GM23338 (cell line): ENCODE results near the gene TNS1. TPM values are rescaled to one million over a fixed set of nuclear protein-coding genes. Genes with fewer than 3 reads are reported as not detected.

Experiments used
- ATAC-seq: fragments of 200-7000 bp; cut with Tn5 transposase; 3 replicates; pipeline ENCODE4 v1.9.1; 2020
- DNase-seq: peaks from one replicate; pipeline ENCODE4 v3.0.0-alpha.2; 2015; ENCODE audit warnings: low spot score
- H2AFZ ChIP-seq: fragments of 200-600 bp; sonication (generic); 2 replicates; pipeline ENCODE4 v1.8.0; 2016; ENCODE audit warnings: antibody characterized with exemption, mild to moderate bottlenecking, moderate library complexity
- H3F3A ChIP-seq: fragments of 200-600 bp; sonication (generic); replicated peaks from 2 replicates; pipeline ENCODE4 v1.8.0; 2017; ENCODE audit warnings: antibody characterized with exemption, mixed run types, low read depth
- H3K27ac ChIP-seq: fragments of 200-600 bp; sonication (generic); 2 replicates; pipeline ENCODE4 v1.6.1; 2016; ENCODE audit warnings: low read depth
- H3K27me3 ChIP-seq: fragments of 200-600 bp; sonication (generic); 2 replicates; pipeline ENCODE4 v1.8.0; 2016; ENCODE audit warnings: mild to moderate bottlenecking, mixed run types, moderate library complexity; ENCODE audit not compliant: insufficient read depth
- H3K36me3 ChIP-seq: fragments of 200-600 bp; sonication (generic); 2 replicates; pipeline ENCODE4 v1.8.0; 2016; ENCODE audit warnings: mild to moderate bottlenecking; ENCODE audit not compliant: insufficient read depth
- H3K4me1 ChIP-seq: fragments of 200-600 bp; sonication (generic); 2 replicates; pipeline ENCODE4 v1.8.0; 2016; ENCODE audit warnings: mild to moderate bottlenecking, moderate library complexity; ENCODE audit not compliant: insufficient read depth
- H3K4me2 ChIP-seq: fragments of 200-600 bp; sonication (generic); 2 replicates; pipeline ENCODE4 v1.7.1; 2017; ENCODE audit warnings: mixed run types
- H3K4me3 ChIP-seq: fragments of 200-600 bp; sonication (generic); 2 replicates; pipeline ENCODE4 v1.6.1; 2016; ENCODE audit warnings: mixed run types
- H3K79me2 ChIP-seq: fragments of 200-600 bp; sonication (generic); replicated peaks from 2 replicates; pipeline ENCODE4 v1.8.0; 2017; ENCODE audit warnings: mild to moderate bottlenecking; ENCODE audit not compliant: insufficient read depth
- H3K9me2 ChIP-seq: fragments of 200-600 bp; sonication (generic); 2 replicates; pipeline ENCODE4 v1.8.0; 2017; ENCODE audit not compliant: insufficient read depth
- H4K20me1 ChIP-seq: fragments of 200-600 bp; sonication (generic); replicated peaks from 2 replicates; pipeline ENCODE4 v1.8.0; 2017; ENCODE audit warnings: mild to moderate bottlenecking; ENCODE audit not compliant: insufficient read depth
- H3K27ac Mint-ChIP-seq: 2 replicates; pipeline ENCODE4 v1.8.0; 2020; ENCODE audit warnings: inconsistent platforms, mild to moderate bottlenecking, moderate library complexity, mixed read lengths
- H3K27me3 Mint-ChIP-seq: 3 replicates; pipeline ENCODE4 v1.8.0; 2022; ENCODE audit warnings: low read depth, mild to moderate bottlenecking, moderate library complexity, mixed read lengths, inconsistent platforms; ENCODE audit not compliant: insufficient read depth, poor library complexity
- H3K36me3 Mint-ChIP-seq: 3 replicates; pipeline ENCODE4 v1.8.0; 2021; ENCODE audit warnings: low read depth, mild to moderate bottlenecking, inconsistent platforms, moderate library complexity, mixed read lengths
- H3K4me1 Mint-ChIP-seq: 3 replicates; pipeline ENCODE4 v1.8.0; 2020; ENCODE audit warnings: mild to moderate bottlenecking, inconsistent platforms, mixed read lengths
- H3K4me3 Mint-ChIP-seq: 3 replicates; pipeline ENCODE4 v1.8.0; 2021; ENCODE audit warnings: moderate library complexity, mild to moderate bottlenecking, inconsistent platforms, mixed read lengths
- H3K9me3 Mint-ChIP-seq: 3 replicates; pipeline ENCODE4 v1.8.0; 2020; ENCODE audit warnings: moderate library complexity, mild to moderate bottlenecking, inconsistent platforms, mixed read lengths
- CREB1 ChIP-seq: fragments of 250-450 bp; sonication (Bioruptor Pico); IDR thresholded peaks from 2 replicates; pipeline ENCODE4 v1.5.0; 2020; ENCODE audit warnings: low read depth, mild to moderate bottlenecking, moderate library complexity
- EZH2 ChIP-seq: fragments of 200-600 bp; sonication (generic); IDR thresholded peaks from one replicate; pipeline ENCODE4 v1.8.0; 2017; ENCODE audit warnings: antibody characterized with exemption, mild to moderate bottlenecking, low read depth; ENCODE audit not compliant: unreplicated experiment
- EZH2phosphoT487 ChIP-seq: fragments of 200-600 bp; sonication (generic); IDR thresholded peaks from one replicate; pipeline ENCODE4 v1.8.1; 2018; ENCODE audit warnings: antibody characterized with exemption; ENCODE audit not compliant: unreplicated experiment
- JUNB ChIP-seq: IDR thresholded peaks from one replicate; pipeline ENCODE4 v1.6.1; 2016; ENCODE audit warnings: antibody characterized with exemption; ENCODE audit not compliant: unreplicated experiment
- NANOG ChIP-seq: IDR thresholded peaks from 2 replicates; pipeline ENCODE4 v1.6.1; 2016; ENCODE audit warnings: antibody characterized with exemption, borderline replicate concordance
- POLR2AphosphoS5 ChIP-seq: IDR thresholded peaks from 2 replicates; pipeline ENCODE4 v1.6.1; 2016; ENCODE audit warnings: antibody characterized with exemption, low read depth
- STAT1 ChIP-seq: IDR thresholded peaks from one replicate; pipeline ENCODE4 v1.6.1; 2016; ENCODE audit warnings: antibody characterized with exemption; ENCODE audit not compliant: unreplicated experiment
- ZNF114 ChIP-seq: fragments of 250-450 bp; sonication (Bioruptor Pico); IDR thresholded peaks from 2 replicates; pipeline ENCODE4 v1.5.0; 2020; ENCODE audit warnings: mild to moderate bottlenecking, moderate library complexity
- ZNF331 ChIP-seq: fragments of 250-450 bp; sonication (Bioruptor Pico); IDR thresholded peaks from 2 replicates; pipeline ENCODE4 v1.5.0; 2020; ENCODE audit warnings: low read depth, mild to moderate bottlenecking, moderate library complexity
- polyA plus RNA-seq: library from polyadenylated mRNA; unstranded; fragments of >200 nt; fragmentation: Nextera tagmentation; extraction: Ambion mirVana; gene quantifications from 2 replicates; pipeline ENCODE4 v1.2.1, GENCODE V29; 2016
- total RNA-seq: library from RNA; depleted of rRNA; stranded (reverse); fragments of >200 nt; shearing (Covaris generic); gene quantifications from 2 replicates; pipeline ENCODE4 v1.2.3, GENCODE V29; 2014
- TF ChIP-seq, protein P1 (sequence below): IDR thresholded peaks from one replicate; pipeline ENCODE4 v1.6.1; 2018; ENCODE audit warnings: antibody characterized with exemption; ENCODE audit not compliant: unreplicated experiment
- TF ChIP-seq, protein P2 (sequence below), 2 experiments: fragments of 200-600 bp in 1 of 2; sonication (generic) in 1 of 2; conservative IDR thresholded peaks; 2 replicates each; pipeline versions ENCODE4 v1.5.1 to v1.6.1; 2016 to 2017; ENCODE audit warnings: antibody characterized with exemption in 2 of 2, low read depth in 2 of 2, mild to moderate bottlenecking in 2 of 2, moderate library complexity in 1 of 2
- TF ChIP-seq, protein P3 (sequence below): fragments of 250-450 bp; sonication (Bioruptor Pico); IDR thresholded peaks from 2 replicates; pipeline ENCODE4 v1.5.0; 2020; ENCODE audit warnings: mild to moderate bottlenecking, moderate library complexity
- TF ChIP-seq, protein P4 (sequence below): IDR thresholded peaks from 2 replicates; pipeline ENCODE4 v1.6.1; 2016; ENCODE audit warnings: antibody characterized with exemption

Gene TNS1
- total and polyA plus RNA-seq, 2 experiments from 2014 or later = 2.0 to 7.4 TPM

DNA sequence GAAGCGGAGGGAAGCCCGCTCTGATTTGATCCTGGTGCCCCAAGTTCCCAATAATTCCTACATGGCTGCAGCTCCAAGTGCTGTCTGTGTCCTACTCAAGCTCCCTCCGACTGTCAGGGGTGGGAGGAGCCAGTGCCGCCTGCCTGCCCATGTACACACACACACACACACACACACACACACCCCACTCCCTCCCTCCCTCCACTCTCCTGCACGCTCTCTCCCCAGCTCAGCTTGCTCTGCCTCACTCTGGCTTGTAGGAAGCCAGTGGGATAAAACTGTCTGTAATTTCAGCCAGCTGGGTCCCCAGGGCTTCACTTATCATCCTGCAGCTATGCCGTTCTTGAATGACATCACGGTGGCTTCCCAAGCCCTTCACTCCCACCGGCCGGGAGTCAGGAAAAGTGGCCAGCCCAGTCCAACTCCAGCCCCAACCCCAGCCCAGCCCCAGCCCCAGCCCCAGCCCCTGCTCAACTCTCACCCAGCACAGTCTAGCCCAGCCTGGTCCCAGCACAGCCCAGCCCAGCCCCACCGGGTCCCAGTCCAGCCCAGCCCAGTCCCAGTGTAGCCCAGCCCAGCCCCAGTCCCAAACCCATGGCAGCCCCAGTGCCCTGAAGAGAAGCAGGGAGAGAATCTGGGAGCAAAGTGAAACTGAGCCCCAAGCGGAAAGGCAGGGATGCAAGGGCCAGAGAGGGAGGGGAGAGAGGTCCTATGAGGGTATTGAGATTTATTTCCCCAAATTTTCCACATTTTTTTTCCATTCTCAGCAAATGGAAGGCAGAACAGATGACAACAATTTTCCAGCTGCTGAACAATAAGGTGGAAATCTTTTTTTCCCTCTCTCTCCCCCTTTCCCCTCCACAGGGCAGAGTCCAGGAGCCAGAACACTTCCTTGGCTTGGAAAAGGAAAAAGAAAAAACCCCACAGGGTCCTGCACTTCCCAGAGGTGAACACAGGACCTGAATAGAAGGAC lies 144.0 kb downstream of the TNS1 start:
- no peaks in the 10 kb centered on the region for H3K36me3 Mint-ChIP-seq
- ATAC-seq (peak; percentile 43), DNase-seq (no peak)
- H3K4me2 ChIP-seq = no peak overlapping the region
- H3K9me3 Mint-ChIP-seq = no peaks in the 10 kb centered on the region
- no peaks in the 10 kb centered on the region for H3K79me2 ChIP-seq
- H2AFZ ChIP-seq = no peak overlapping the region
- H3K4me3 Mint-ChIP-seq = no peak overlapping the region
- no peaks in the 10 kb centered on the region for H3K9me2 ChIP-seq
- TF ChIP-seq EZH2phosphoT487 (no peak), JUNB (no peak), CREB1 (CRISPR knock-in tag) (no peak), NANOG (no peak), ZNF331 (no peak), POLR2AphosphoS5 (no peak), EZH2 (no peak), STAT1 (no peak), ZNF114 (CRISPR knock-in tag) (no peak)
- TF ChIP-seq, protein P1, sequence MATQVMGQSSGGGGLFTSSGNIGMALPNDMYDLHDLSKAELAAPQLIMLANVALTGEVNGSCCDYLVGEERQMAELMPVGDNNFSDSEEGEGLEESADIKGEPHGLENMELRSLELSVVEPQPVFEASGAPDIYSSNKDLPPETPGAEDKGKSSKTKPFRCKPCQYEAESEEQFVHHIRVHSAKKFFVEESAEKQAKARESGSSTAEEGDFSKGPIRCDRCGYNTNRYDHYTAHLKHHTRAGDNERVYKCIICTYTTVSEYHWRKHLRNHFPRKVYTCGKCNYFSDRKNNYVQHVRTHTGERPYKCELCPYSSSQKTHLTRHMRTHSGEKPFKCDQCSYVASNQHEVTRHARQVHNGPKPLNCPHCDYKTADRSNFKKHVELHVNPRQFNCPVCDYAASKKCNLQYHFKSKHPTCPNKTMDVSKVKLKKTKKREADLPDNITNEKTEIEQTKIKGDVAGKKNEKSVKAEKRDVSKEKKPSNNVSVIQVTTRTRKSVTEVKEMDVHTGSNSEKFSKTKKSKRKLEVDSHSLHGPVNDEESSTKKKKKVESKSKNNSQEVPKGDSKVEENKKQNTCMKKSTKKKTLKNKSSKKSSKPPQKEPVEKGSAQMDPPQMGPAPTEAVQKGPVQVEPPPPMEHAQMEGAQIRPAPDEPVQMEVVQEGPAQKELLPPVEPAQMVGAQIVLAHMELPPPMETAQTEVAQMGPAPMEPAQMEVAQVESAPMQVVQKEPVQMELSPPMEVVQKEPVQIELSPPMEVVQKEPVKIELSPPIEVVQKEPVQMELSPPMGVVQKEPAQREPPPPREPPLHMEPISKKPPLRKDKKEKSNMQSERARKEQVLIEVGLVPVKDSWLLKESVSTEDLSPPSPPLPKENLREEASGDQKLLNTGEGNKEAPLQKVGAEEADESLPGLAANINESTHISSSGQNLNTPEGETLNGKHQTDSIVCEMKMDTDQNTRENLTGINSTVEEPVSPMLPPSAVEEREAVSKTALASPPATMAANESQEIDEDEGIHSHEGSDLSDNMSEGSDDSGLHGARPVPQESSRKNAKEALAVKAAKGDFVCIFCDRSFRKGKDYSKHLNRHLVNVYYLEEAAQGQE = no peak
- TF ChIP-seq, protein P2, sequence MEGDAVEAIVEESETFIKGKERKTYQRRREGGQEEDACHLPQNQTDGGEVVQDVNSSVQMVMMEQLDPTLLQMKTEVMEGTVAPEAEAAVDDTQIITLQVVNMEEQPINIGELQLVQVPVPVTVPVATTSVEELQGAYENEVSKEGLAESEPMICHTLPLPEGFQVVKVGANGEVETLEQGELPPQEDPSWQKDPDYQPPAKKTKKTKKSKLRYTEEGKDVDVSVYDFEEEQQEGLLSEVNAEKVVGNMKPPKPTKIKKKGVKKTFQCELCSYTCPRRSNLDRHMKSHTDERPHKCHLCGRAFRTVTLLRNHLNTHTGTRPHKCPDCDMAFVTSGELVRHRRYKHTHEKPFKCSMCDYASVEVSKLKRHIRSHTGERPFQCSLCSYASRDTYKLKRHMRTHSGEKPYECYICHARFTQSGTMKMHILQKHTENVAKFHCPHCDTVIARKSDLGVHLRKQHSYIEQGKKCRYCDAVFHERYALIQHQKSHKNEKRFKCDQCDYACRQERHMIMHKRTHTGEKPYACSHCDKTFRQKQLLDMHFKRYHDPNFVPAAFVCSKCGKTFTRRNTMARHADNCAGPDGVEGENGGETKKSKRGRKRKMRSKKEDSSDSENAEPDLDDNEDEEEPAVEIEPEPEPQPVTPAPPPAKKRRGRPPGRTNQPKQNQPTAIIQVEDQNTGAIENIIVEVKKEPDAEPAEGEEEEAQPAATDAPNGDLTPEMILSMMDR (conservative IDR thresholded peaks at IDR 0.05; ENCODE audit: low read depth in 2 of 2) = no peak
- TF ChIP-seq, protein P3, sequence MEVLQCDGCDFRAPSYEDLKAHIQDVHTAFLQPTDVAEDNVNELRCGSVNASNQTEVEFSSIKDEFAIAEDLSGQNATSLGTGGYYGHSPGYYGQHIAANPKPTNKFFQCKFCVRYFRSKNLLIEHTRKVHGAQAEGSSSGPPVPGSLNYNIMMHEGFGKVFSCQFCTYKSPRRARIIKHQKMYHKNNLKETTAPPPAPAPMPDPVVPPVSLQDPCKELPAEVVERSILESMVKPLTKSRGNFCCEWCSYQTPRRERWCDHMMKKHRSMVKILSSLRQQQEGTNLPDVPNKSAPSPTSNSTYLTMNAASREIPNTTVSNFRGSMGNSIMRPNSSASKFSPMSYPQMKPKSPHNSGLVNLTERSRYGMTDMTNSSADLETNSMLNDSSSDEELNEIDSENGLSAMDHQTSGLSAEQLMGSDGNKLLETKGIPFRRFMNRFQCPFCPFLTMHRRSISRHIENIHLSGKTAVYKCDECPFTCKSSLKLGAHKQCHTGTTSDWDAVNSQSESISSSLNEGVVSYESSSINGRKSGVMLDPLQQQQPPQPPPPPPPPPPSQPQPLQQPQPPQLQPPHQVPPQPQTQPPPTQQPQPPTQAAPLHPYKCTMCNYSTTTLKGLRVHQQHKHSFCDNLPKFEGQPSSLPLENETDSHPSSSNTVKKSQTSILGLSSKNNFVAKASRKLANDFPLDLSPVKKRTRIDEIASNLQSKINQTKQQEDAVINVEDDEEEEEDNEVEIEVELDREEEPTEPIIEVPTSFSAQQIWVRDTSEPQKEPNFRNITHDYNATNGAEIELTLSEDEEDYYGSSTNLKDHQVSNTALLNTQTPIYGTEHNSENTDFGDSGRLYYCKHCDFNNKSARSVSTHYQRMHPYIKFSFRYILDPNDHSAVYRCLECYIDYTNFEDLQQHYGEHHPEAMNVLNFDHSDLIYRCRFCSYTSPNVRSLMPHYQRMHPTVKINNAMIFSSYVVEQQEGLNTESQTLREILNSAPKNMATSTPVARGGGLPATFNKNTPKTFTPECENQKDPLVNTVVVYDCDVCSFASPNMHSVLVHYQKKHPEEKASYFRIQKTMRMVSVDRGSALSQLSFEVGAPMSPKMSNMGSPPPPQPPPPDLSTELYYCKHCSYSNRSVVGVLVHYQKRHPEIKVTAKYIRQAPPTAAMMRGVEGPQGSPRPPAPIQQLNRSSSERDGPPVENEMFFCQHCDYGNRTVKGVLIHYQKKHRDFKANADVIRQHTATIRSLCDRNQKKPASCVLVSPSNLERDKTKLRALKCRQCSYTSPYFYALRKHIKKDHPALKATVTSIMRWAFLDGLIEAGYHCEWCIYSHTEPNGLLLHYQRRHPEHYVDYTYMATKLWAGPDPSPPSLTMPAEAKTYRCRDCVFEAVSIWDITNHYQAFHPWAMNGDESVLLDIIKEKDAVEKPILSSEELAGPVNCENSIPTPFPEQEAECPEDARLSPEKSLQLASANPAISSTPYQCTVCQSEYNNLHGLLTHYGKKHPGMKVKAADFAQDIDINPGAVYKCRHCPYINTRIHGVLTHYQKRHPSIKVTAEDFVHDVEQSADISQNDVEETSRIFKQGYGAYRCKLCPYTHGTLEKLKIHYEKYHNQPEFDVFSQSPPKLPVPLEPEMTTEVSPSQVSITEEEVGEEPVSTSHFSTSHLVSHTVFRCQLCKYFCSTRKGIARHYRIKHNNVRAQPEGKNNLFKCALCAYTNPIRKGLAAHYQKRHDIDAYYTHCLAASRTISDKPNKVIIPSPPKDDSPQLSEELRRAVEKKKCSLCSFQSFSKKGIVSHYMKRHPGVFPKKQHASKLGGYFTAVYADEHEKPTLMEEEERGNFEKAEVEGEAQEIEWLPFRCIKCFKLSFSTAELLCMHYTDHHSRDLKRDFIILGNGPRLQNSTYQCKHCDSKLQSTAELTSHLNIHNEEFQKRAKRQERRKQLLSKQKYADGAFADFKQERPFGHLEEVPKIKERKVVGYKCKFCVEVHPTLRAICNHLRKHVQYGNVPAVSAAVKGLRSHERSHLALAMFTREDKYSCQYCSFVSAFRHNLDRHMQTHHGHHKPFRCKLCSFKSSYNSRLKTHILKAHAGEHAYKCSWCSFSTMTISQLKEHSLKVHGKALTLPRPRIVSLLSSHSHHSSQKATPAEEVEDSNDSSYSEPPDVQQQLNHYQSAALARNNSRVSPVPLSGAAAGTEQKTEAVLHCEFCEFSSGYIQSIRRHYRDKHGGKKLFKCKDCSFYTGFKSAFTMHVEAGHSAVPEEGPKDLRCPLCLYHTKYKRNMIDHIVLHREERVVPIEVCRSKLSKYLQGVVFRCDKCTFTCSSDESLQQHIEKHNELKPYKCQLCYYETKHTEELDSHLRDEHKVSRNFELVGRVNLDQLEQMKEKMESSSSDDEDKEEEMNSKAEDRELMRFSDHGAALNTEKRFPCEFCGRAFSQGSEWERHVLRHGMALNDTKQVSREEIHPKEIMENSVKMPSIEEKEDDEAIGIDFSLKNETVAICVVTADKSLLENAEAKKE (CRISPR knock-in tag) = no peak
- TF ChIP-seq, protein P4, sequence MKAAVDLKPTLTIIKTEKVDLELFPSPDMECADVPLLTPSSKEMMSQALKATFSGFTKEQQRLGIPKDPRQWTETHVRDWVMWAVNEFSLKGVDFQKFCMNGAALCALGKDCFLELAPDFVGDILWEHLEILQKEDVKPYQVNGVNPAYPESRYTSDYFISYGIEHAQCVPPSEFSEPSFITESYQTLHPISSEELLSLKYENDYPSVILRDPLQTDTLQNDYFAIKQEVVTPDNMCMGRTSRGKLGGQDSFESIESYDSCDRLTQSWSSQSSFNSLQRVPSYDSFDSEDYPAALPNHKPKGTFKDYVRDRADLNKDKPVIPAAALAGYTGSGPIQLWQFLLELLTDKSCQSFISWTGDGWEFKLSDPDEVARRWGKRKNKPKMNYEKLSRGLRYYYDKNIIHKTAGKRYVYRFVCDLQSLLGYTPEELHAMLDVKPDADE = no peak
- H3K27ac Mint-ChIP-seq = no peak overlapping the region
- H3K4me1 ChIP-seq = peaks cover 11% of the 10 kb centered on the region; the same call in 1 of the 2 replicates
- H3K27me3 Mint-ChIP-seq = peaks cover 6% of the 10 kb centered on the region
- H3F3A ChIP-seq = no peaks in the 10 kb centered on the region
- H3K36me3 ChIP-seq = no peaks in the 10 kb centered on the region
- H3K4me1 Mint-ChIP-seq = peaks cover 42% of the 10 kb centered on the region
- no peak overlapping the region for H3K4me3 ChIP-seq
- H4K20me1 ChIP-seq = no peaks in the 10 kb centered on the region
- no peak overlapping the region for H3K27ac ChIP-seq
- no peaks in the 10 kb centered on the region for H3K27me3 ChIP-seq
